Left ventricle myocardium inferior (tissue), 1 donor: ENCODE data around the gene NAA38. TPM values are rescaled to one million over a fixed set of nuclear protein-coding genes. Genes with fewer than 3 reads are reported as not detected.
"Not testable (repeated sequence)": the region's sequence is repeated elsewhere in the genome, so short reads cannot be mapped to it uniquely, and the experiment has no call there.

Experiments
- DNase-seq: peaks from one replicate; pipeline ENCODE4 v3.0.0-alpha.2; 2020
- H3K27ac ChIP-seq: fragments of 200-600 bp; replicated peaks from 2 replicates; pipeline ENCODE4 v1.8.0; 2021
- H3K27me3 ChIP-seq: fragments of 200-600 bp; 2 replicates; pipeline ENCODE4 v1.8.0; 2021; ENCODE audit warnings: low read depth
- H3K36me3 ChIP-seq: fragments of 200-600 bp; 2 replicates; pipeline ENCODE4 v1.8.0; 2021
- H3K4me1 ChIP-seq: fragments of 200-600 bp; 2 replicates; pipeline ENCODE4 v1.8.0; 2021
- H3K4me3 ChIP-seq: fragments of 200-600 bp; 2 replicates; pipeline ENCODE4 v1.8.0; 2021; ENCODE audit warnings: mild to moderate bottlenecking, moderate library complexity
- H3K9me3 ChIP-seq: fragments of 200-600 bp; replicated peaks from 2 replicates; pipeline ENCODE4 v1.8.0; 2021
- intact Hi-C: fragments of 100-400 bp; cut with micrococcal nuclease; formaldehyde crosslinking; loops from one replicate; pipeline ENCODE4 v1.11.0; 2022
- total RNA-seq: library from RNA; stranded (reverse); fragmentation: NEBNext Ultra II Directional; extraction: Animal tissue kit (Norgen Biotek cat#: 25700); gene quantifications from one replicate; pipeline ENCODE4 v1.2.1, GENCODE V29; 2021
- TF ChIP-seq, protein P1 (sequence below): fragments of 200-600 bp; IDR thresholded peaks from 2 replicates; pipeline ENCODE4 v1.8.0; 2021; ENCODE audit warnings: antibody characterized with exemption, mild to moderate bottlenecking, borderline replicate concordance
- donor health status: DM: no; HTN: yes; CAD: no; lungs with severe emphysema.

Gene NAA38
- total RNA-seq, 1 donor from 2014 or later: 89.8 TPM

DNA sequence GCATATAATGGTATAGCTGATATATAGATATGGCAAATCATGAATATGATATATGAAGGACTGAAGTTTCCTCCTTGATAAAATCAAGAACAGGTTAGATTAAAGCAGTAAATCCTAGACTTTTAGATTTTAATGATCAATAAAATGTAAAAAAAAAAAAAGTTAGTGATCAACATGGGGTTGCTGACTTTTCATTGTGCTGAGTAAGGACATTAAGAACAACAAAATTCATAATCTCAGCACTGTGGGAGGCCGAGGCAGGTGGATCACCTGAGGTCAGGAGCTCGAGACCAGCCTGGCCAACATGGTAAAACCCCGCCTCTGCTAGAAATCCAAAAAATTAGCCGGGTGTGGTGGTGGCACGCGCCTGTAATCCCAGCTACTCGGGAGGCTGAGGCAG lies 20.9 kb upstream of the NAA38 start:
- no peaks in the 10 kb centered on the region for H3K27me3 ChIP-seq
- TF ChIP-seq, protein P1, sequence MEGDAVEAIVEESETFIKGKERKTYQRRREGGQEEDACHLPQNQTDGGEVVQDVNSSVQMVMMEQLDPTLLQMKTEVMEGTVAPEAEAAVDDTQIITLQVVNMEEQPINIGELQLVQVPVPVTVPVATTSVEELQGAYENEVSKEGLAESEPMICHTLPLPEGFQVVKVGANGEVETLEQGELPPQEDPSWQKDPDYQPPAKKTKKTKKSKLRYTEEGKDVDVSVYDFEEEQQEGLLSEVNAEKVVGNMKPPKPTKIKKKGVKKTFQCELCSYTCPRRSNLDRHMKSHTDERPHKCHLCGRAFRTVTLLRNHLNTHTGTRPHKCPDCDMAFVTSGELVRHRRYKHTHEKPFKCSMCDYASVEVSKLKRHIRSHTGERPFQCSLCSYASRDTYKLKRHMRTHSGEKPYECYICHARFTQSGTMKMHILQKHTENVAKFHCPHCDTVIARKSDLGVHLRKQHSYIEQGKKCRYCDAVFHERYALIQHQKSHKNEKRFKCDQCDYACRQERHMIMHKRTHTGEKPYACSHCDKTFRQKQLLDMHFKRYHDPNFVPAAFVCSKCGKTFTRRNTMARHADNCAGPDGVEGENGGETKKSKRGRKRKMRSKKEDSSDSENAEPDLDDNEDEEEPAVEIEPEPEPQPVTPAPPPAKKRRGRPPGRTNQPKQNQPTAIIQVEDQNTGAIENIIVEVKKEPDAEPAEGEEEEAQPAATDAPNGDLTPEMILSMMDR: no peak
- no peak overlapping the region for H3K4me3 ChIP-seq
- H3K4me1 ChIP-seq: peaks cover 19% of the 10 kb centered on the region
- no peak for DNase-seq
- H3K36me3 ChIP-seq: peaks cover 12% of the 10 kb centered on the region
- H3K27ac ChIP-seq: no peak overlapping the region
- H3K9me3 ChIP-seq: no peaks in the 10 kb centered on the region
- intact Hi-C loops: no loop called here

DNA sequence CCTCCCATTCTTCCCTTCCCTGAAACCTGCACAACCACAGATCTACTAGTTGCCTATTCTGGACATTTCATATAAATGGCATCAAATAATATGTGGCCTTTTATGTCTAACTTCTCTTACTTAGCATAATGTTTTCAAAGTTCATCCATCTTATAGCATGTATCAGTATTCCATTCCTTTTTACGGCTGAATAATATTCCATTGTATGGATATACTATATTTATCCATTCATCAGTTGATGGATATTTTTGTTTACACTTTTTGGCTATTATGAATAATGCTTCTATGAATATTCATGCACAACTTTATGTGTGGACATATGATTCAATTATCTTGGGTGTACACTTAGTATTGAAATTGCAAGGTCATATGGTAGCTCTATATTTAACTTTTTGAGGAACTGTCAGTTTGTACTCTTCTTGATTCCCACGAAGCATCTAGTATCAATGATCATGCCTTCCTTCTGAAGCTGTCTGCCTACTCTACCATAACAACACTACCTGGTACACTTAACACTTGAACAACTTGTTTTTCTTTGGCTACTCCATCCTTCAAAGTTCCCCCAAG lies 18.5 kb upstream of the NAA38 start:
- DNase-seq: no peak
- Histone ChIP-seq H3K27ac (no peak overlapping the region), H3K4me1 (peaks cover 1% of the 10 kb centered on the region), H3K27me3 (no peaks in the 10 kb centered on the region), H3K9me3 (no peaks in the 10 kb centered on the region), H3K36me3 (peaks cover 10% of the 10 kb centered on the region), H3K4me3 (no peak overlapping the region)
- TF ChIP-seq, protein P1: no peak
- intact Hi-C loops: no loop called here

DNA sequence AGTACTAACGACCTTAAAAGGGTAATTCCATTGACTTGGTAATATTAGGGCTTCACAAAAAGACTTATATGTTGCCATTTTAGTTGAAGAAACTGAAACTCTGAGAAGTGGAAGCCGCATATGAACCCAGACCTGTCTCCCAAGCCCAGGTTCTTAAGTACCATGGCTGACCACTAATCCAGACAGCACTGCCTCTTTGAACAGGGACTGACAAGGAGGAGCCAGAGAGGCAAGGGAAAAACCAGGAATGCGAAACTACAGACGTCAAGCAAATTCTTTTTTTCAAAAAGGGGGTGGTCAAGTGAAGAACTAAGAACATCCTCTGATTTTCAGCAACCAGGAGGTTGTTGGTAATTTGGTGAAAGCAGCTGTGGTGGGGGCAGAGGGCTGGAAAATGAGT lies 15.7 kb upstream of the NAA38 start:
- Histone ChIP-seq H3K27me3 (no peaks in the 10 kb centered on the region), H3K4me1 (no peaks in the 10 kb centered on the region), H3K4me3 (no peak overlapping the region), H3K36me3 (peaks cover 9% of the 10 kb centered on the region), H3K27ac (no peak overlapping the region), H3K9me3 (no peaks in the 10 kb centered on the region)
- no peak for DNase-seq
- TF ChIP-seq, protein P1: no peak
- intact Hi-C loops: no loop called here

DNA sequence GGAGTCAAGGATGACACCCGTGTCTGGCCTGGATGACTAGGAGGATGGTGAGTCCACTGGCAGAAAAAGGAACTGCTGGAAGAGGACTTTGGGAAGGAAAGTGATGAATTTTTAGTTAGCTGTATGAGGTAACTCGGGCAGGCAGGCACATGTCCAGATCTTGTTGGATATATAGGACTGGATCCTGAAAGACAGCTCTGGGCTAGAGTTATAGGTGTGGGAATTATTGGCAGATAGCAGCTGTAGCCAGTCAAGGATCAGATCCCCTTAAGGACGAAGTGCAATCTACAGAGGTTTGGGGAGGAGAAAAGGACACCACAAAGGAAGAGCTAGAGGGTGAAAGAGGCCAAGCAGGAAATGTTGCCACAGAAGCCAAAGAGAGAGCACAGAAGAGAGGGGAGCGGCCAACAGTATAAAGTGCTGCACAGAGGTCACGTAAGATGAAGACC lies 10.5 kb upstream of the NAA38 start:
- peaks cover 9% of the 10 kb centered on the region for H3K36me3 ChIP-seq

DNA sequence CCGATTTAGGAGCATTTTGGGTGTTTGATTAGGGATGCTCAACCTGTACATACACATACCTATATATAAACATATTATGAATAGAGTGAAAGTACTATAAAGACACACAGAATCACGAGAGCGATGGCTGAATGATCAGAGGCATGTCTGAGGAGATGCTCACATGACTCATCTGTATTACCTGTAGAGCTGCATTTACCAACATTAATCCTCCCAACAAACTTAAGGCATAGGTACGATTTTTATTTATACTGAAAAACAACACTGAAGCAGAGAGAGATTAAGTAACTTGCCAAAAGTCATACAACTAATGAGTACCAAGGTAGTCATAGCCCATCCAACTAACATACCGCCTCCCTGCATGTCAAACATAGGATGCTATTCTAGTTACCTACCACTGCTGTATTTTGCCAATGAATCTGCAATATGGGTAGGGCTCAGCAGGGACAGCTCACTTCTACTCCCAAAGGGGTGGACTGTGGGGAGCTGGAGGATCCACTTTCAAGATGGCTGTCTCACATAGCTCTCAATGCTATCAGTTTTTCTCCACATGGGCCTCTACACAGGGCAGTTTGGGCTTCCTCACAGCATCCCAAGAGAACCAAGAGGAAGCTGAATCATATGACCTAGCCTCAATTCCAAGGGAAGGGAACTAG lies 7.8 kb upstream of the NAA38 start:
- peaks cover 3% of the 10 kb centered on the region for H3K9me3 ChIP-seq
- no peak overlapping the region for H3K27ac ChIP-seq
- no peak overlapping the region for H3K4me3 ChIP-seq
- no peak for DNase-seq
- H3K27me3 ChIP-seq: no peaks in the 10 kb centered on the region
- peaks cover 31% of the 10 kb centered on the region for H3K36me3 ChIP-seq
- intact Hi-C loops: loop anchor here (5.0 to 10.0 kb wide), 2 partner anchors 32 to 120 kb away; no protein-coding TSS in a partner anchor
- TF ChIP-seq, protein P1: no peak
- H3K4me1 ChIP-seq: no peaks in the 10 kb centered on the region

More for the DNA sequence above, 10.5 kb upstream of the NAA38 start:
- Histone ChIP-seq H3K9me3 (peaks cover 3% of the 10 kb centered on the region), H3K4me3 (no peak overlapping the region), H3K4me1 (no peaks in the 10 kb centered on the region), H3K27ac (no peak overlapping the region), H3K27me3 (no peaks in the 10 kb centered on the region)
- TF ChIP-seq, protein P1: no peak
- intact Hi-C loops: loop anchor here (10.0 kb wide), 1 partner anchor 117 kb away; no protein-coding TSS in a partner anchor
- DNase-seq: no peak

DNA sequence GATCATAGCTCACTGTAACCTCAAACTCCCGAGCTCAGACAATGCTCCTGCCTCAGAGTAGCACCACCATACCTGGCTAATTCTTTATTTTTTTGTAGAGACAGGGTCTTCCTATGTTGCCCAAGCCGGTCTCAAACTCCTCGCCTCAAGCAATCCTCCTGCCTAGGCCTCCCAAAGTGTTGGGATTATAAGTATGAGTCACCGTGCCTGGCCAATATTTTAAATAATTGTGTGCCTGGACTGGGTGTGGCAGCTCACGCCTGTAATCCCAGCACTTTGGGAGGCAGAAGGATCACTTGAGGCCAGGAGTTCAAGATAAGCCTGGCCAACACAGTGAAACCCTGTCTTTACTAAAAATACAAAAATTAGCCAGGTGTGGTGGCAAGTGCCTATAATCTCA lies 7.0 kb upstream of the NAA38 start:
- H3K9me3 ChIP-seq, H3K27ac ChIP-seq, H3K27me3 ChIP-seq, DNase-seq, H3K4me1 ChIP-seq, H3K4me3 ChIP-seq: not testable (repeated sequence)
- intact Hi-C loops: loop anchor here (5.0 to 10.0 kb wide), 2 partner anchors 33 to 120 kb away; no protein-coding TSS in a partner anchor
- H3K36me3 ChIP-seq: peaks cover 39% of the 10 kb centered on the region
